ENCODE data around the gene KCNIP1. TPM values are rescaled to one million over a fixed set of nuclear protein-coding genes. Genes with fewer than 3 reads are reported as not detected.

Gene KCNIP1
- total RNA-seq, 1 experiment from 2014 or later = not detected

DNA sequence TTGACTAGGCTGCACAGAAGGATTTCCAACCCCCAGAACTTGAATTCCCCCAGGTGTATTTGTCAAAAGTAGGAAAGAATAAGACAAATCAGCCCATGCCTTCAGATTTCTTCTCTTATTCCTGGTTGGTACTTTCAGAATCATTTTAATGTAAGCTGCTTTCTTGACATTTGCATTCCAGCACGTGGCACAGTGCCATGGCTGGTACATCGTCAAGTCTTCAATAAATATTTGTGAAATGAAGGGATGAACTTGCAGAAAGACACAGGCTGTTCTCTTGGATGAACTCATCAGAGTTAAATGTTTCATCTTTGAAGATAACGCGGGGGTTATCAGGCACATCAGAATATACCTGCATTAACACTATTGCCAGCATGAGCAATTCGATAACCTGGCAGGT is 14.5 kb downstream of the KCNIP1 start:
- no TSS peak for BruUV-seq (replicated peaks)
- no peaks in the 10 kb centered on the region for H3K9me2 ChIP-seq (replicated peaks; ENCODE audit: low read length)
- no peak overlapping the region for H3K4me3 ChIP-seq (ENCODE audit: low read length)
- H2AFZ ChIP-seq (ENCODE audit: low read length) = no peak overlapping the region
- no peaks in the 10 kb centered on the region for H3K36me3 ChIP-seq (ENCODE audit: low read depth, low read length)
- no peak overlapping the region for H3K4me2 ChIP-seq (ENCODE audit: low read length)
- no peaks in the 10 kb centered on the region for H3F3A ChIP-seq (ENCODE audit: low read length, unreplicated experiment)
- no peaks in the 10 kb centered on the region for H3K79me2 ChIP-seq (ENCODE audit: low read length)
- H3K4me1 ChIP-seq (ENCODE audit: insufficient read depth, low read length) = no peaks in the 10 kb centered on the region
- CTCF ChIA-PET = no interaction called here
- POLR2A ChIA-PET (ENCODE audit: unreplicated experiment) = no interaction called here
- H4K20me1 ChIP-seq (ENCODE audit: low read length) = no peaks in the 10 kb centered on the region
- TF ChIP-seq EZH2phosphoT487 (IDR thresholded peaks at IDR 0.05; ENCODE audit: borderline replicate concordance, low read length) = no peak
- TF ChIP-seq, protein P1, sequence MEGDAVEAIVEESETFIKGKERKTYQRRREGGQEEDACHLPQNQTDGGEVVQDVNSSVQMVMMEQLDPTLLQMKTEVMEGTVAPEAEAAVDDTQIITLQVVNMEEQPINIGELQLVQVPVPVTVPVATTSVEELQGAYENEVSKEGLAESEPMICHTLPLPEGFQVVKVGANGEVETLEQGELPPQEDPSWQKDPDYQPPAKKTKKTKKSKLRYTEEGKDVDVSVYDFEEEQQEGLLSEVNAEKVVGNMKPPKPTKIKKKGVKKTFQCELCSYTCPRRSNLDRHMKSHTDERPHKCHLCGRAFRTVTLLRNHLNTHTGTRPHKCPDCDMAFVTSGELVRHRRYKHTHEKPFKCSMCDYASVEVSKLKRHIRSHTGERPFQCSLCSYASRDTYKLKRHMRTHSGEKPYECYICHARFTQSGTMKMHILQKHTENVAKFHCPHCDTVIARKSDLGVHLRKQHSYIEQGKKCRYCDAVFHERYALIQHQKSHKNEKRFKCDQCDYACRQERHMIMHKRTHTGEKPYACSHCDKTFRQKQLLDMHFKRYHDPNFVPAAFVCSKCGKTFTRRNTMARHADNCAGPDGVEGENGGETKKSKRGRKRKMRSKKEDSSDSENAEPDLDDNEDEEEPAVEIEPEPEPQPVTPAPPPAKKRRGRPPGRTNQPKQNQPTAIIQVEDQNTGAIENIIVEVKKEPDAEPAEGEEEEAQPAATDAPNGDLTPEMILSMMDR (conservative IDR thresholded peaks at IDR 0.05; ENCODE audit: low read depth, low read length) = no peak
- TF ChIP-seq EZH2 (IDR thresholded peaks at IDR 0.05; ENCODE audit: low read length, unreplicated experiment) = no peak
- ATAC-seq = no peak
- no peak overlapping the region for H3K27ac ChIP-seq (ENCODE audit: low read length)
- intact Hi-C loops (cut with micrococcal nuclease) = no loop called here
- no peaks in the 10 kb centered on the region for H3K9me3 ChIP-seq (ENCODE audit: low read length)
- H3K27me3 ChIP-seq (ENCODE audit: low read length) = peaks cover 19% of the 10 kb centered on the region
- no peak overlapping the region for H3K9ac ChIP-seq (ENCODE audit: low read length)
- DNase-seq = no peak

DNA sequence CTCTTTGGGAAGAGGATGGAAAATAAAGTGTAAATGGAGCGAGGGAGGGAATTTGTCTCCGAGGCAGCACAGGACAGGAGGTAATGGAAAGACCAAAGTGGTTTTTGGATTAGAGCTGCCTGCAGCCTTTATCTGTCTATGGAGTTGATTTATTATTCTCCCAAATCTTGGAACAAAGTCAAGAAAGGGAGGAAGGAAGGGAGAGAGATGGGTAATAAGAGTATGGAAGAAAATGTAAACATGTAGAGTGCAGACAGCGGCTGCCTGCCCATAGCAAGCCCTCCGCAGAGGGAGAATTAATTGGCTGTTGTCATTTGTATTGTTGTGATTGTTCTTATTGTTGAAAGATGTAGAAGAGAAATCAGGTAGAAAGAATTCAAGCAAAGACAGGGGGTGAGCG is 15.7 kb downstream of the KCNIP1 start:
- Histone ChIP-seq H3K4me3 (ENCODE audit: low read length) (no peak overlapping the region), H3K27me3 (ENCODE audit: low read length) (peaks cover 19% of the 10 kb centered on the region), H2AFZ (ENCODE audit: low read length) (no peak overlapping the region), H3K27ac (ENCODE audit: low read length) (no peak overlapping the region), H4K20me1 (ENCODE audit: low read length) (no peaks in the 10 kb centered on the region), H3K9me2 (replicated peaks; ENCODE audit: low read length) (no peaks in the 10 kb centered on the region), H3F3A (ENCODE audit: low read length, unreplicated experiment) (no peaks in the 10 kb centered on the region), H3K9ac (ENCODE audit: low read length) (no peak overlapping the region), H3K4me1 (ENCODE audit: insufficient read depth, low read length) (no peaks in the 10 kb centered on the region), H3K79me2 (ENCODE audit: low read length) (no peaks in the 10 kb centered on the region), H3K4me2 (ENCODE audit: low read length) (no peak overlapping the region), H3K9me3 (ENCODE audit: low read length) (no peaks in the 10 kb centered on the region), H3K36me3 (ENCODE audit: low read depth, low read length) (no peaks in the 10 kb centered on the region)
- DNase-seq (no peak), ATAC-seq (no peak)
- ChIA-PET CTCF (no interaction called here), POLR2A (ENCODE audit: unreplicated experiment) (no interaction called here)
- TF ChIP-seq EZH2phosphoT487 (IDR thresholded peaks at IDR 0.05; ENCODE audit: borderline replicate concordance, low read length) = no peak
- intact Hi-C loops (cut with micrococcal nuclease) = no loop called here
- no TSS peak for BruUV-seq (replicated peaks)

DNA sequence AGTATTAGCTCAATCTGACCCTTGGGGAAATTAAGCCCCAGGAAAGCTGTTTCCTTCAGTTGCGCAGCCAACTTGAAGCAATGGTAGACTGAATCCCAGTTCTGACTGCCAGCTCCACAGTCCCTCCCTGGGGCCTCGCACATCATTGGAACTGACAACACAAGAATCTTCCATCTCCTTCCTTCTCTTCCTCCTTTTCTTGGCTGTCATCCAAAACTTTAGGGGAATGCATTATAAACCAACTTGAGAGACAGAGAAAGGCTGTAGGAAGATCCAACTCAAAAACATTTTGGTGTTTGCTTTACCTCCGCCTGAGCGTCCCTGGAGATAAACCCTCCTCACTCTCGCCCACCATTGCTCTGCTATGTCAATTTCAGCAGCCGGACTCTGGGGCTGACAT is 16.6 kb downstream of the KCNIP1 start:
- peaks cover 11% of the 10 kb centered on the region for H3K27me3 ChIP-seq (ENCODE audit: low read length)
- H3K9me3 ChIP-seq (ENCODE audit: low read length) = no peaks in the 10 kb centered on the region
- no peak overlapping the region for H3K4me2 ChIP-seq (ENCODE audit: low read length)
- no peaks in the 10 kb centered on the region for H3K9me2 ChIP-seq (replicated peaks; ENCODE audit: low read length)
- BruUV-seq (replicated peaks) = no TSS peak
- H3K36me3 ChIP-seq (ENCODE audit: low read depth, low read length) = no peaks in the 10 kb centered on the region
- H3K79me2 ChIP-seq (ENCODE audit: low read length) = no peaks in the 10 kb centered on the region
- DNase-seq (no peak), ATAC-seq (no peak)
- no peak for TF ChIP-seq EZH2phosphoT487 (IDR thresholded peaks at IDR 0.05; ENCODE audit: borderline replicate concordance, low read length)
- no peaks in the 10 kb centered on the region for H3F3A ChIP-seq (ENCODE audit: low read length, unreplicated experiment)
- no peaks in the 10 kb centered on the region for H4K20me1 ChIP-seq (ENCODE audit: low read length)
- no peak overlapping the region for H3K9ac ChIP-seq (ENCODE audit: low read length)
- intact Hi-C loops (cut with micrococcal nuclease) = no loop called here
- no peak overlapping the region for H3K4me3 ChIP-seq (ENCODE audit: low read length)
- POLR2A ChIA-PET (ENCODE audit: unreplicated experiment) = no interaction called here
- no peaks in the 10 kb centered on the region for H3K4me1 ChIP-seq (ENCODE audit: insufficient read depth, low read length)
- no peak overlapping the region for H3K27ac ChIP-seq (ENCODE audit: low read length)
- no peak overlapping the region for H2AFZ ChIP-seq (ENCODE audit: low read length)
- CTCF ChIA-PET = no interaction called here

Data from PC-3 (cell line).